Cardiac fibroblast (primary cell): Measurements from ENCODE around the gene PCSK2.

Experiments
- DNase-seq, 2 donors: peaks; one replicate each; pipeline versions ENCODE4 v3.0.0 to v3.0.0-alpha.2; 2010; ENCODE audit warnings: low read depth in 2 of 2
- H3K4me3 ChIP-seq, 2 donors: replicated peaks in 1 of 2; 1 replicate in 1 of 2; 2 replicates in 1 of 2; pipeline ENCODE4 v1.5.1; 2011; ENCODE audit warnings: low read depth in 2 of 2, low read length in 2 of 2, mild to moderate bottlenecking in 2 of 2, moderate library complexity in 1 of 2
- CTCF ChIP-seq: IDR thresholded peaks from one replicate; pipeline ENCODE4 v1.5.1; 2011; ENCODE audit warnings: low read depth, mild to moderate bottlenecking, low read length, inconsistent platforms

PCSK2 gene

GRCh38 chr20:17519606-17520285 lies 292.9 kb downstream of the PCSK2 start:
- no peak overlapping the region for H3K4me3 ChIP-seq
- TF ChIP-seq CTCF: no peak
- DNase-seq: no peak

DNA sequence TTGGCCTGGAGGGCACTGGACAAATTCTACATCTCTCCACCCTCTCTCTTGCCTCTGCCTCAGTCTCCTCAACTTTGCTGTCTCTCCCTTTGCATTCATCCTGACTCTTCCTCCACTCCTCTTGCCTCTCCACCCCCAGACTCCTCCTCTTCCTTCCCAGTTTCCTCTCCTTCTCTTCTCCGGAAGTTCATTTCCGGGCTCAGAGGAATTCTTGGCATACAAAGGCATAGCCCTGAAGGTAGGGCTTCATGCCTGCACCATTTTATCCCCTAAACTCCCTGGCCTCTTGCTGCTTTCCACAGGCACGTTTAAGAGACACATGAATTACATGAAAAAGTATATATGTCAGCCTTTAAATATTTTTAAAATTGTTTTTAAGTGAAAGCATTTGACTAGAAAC lies 293.7 kb downstream of the PCSK2 start:
- H3K4me3 ChIP-seq: no peak overlapping the region
- DNase-seq: peak in 1 of 2 donors; percentile 41
- no peak for TF ChIP-seq CTCF

GRCh38 chr20:17522528-17522927 lies 295.7 kb downstream of the PCSK2 start:
- no peak overlapping the region for H3K4me3 ChIP-seq
- TF ChIP-seq CTCF: no peak
- DNase-seq: no peak

DNA sequence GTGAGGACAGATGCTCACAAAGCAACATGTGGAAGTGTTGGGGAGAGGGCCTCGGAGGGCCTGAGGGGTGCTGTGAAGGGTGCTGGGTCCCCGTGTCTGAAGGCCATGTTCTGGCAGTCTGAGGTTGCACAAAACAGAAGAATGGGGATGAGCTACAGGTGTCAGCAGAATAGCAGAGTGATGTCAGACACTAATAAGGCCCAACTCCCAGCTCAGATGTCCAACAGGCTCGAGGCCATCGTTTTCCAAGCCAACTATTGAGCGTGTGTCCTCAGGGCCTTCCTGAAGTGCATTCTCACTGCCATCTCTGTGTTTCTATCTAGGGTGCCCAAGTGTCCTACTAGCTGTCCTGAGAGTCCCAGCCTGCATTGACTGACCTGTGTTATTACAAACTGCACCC lies 296.5 kb downstream of the PCSK2 start:
- no peak overlapping the region for H3K4me3 ChIP-seq
- TF ChIP-seq CTCF: no peak
- DNase-seq: no peak

DNA sequence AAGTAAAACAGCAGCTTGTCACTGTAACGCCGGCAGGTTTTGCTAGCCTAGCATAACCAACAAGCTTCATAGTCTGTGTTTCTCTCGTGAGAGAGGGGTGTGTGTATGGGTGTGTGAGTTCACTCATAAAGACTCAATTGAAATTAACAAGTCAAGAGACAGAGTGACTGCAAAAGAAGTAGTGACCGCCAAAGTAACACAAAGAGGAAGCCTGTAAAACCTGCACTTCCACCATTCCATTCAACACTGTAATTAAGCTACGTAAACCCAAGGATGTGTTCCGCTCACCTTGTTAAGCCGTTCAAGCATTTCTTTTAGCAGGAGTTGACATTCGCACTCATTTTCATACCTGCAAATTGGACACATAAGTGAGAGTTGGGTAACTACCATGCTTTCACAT lies 297.7 kb downstream of the PCSK2 start:
- no peak for TF ChIP-seq CTCF
- no peak for DNase-seq

GRCh38 chr20:17525132-17525531 lies 298.3 kb downstream of the PCSK2 start:
- no peak for DNase-seq
- no peak for TF ChIP-seq CTCF

More for the DNA sequence above, 297.7 kb downstream of the PCSK2 start:
- H3K4me3 ChIP-seq: no peak overlapping the region

DNA sequence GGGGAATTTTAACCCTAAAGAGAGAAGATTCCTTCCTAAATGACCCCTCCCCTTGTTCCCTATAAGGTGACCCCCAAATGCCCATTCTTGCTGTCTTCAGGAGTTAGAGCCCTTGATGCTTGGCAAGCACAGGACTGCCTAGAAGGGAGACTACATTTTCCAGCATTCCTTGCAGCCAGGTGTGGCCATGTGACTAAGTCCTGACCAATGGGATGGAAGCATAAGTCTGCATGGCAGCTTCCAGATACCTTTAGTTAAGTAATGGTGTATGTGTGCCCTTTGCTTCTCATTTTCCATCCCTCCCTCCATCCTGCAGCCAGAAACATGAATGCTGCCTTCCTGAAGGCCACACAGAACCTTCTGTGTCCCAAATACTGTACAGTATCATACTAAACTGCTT lies 298.8 kb downstream of the PCSK2 start:
- TF ChIP-seq CTCF: no peak
- peak; percentile 34 to 51 for DNase-seq

More at GRCh38 chr20:17525132-17525531, 298.3 kb downstream of the PCSK2 start:
- H3K4me3 ChIP-seq: no peak overlapping the region

More for the DNA sequence above, 298.8 kb downstream of the PCSK2 start:
- no peak overlapping the region for H3K4me3 ChIP-seq
